ENCODE results near the gene PDCD11.

The PDCD11 gene

DNA sequence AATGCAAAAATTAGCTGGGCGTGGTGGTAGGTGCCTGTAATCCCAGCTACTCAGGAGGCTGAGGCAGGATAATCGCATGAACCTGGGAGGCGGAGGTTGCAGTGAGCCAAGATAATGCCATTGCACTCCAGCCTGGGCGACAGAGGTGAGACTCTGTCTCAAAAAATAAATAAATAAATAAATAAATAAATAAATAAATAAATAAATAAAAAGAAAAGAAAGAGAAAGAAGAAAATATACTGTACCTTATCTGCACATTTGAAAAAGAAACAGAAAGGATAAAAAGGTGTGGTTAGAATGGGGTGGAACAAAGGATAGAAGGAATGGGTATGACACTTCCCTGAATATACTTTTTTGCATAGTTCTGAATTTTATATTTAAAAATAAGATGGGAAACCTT is 36.9 kb upstream of the PDCD11 start (continued):
- TF ChIP-seq ZNF292 (tag by site-specific recombination; IDR thresholded peaks at IDR 0.05; ENCODE audit: borderline replicate concordance, low read depth) (peak; percentile 96; the same call in 1 of the 2 replicates), ZNF529 (tag by site-specific recombination; IDR thresholded peaks at IDR 0.05; ENCODE audit: insufficient replicate concordance) (peak; percentile 85), GLI2 (tag by site-specific recombination; IDR thresholded peaks at IDR 0.05; ENCODE audit: borderline replicate concordance, low read depth) (peak; percentile 39; the same call in 1 of the 2 replicates), ZNF560 (tag by site-specific recombination; IDR thresholded peaks at IDR 0.05; ENCODE audit: borderline replicate concordance) (peak; percentile 82), ZBTB8A (tag by site-specific recombination; IDR thresholded peaks at IDR 0.05) (peak; percentile 86), ZNF18 (tag by site-specific recombination; IDR thresholded peaks at IDR 0.05) (peak; percentile 56; the same call in 1 of the 2 replicates), ZNF555 (tag by site-specific recombination; conservative IDR thresholded peaks at IDR 0.05) (peak; percentile 97), ZNF501 (tag by site-specific recombination; IDR thresholded peaks at IDR 0.05) (0 out of 2 replicates have a peak, but pooled peaks have one; percentile 54), ZNF140 (tag by site-specific recombination; IDR thresholded peaks at IDR 0.05) (peak; percentile 97), ZNF664 (tag by site-specific recombination; IDR thresholded peaks at IDR 0.05) (peak; percentile 84), ZNF777 (tag by site-specific recombination; IDR thresholded peaks at IDR 0.05; ENCODE audit: borderline replicate concordance) (0 out of 2 replicates have a peak, but pooled peaks have one; percentile 14), ZNF404 (tag by site-specific recombination; IDR thresholded peaks at IDR 0.05) (peak; percentile 74; the same call in 1 of the 2 replicates), OVOL3 (tag by site-specific recombination; IDR thresholded peaks at IDR 0.05) (peak; percentile 69; the same call in 1 of the 2 replicates), ZNF580 (tag by site-specific recombination; IDR thresholded peaks at IDR 0.05) (peak; percentile 70), ZNF629 (tag by site-specific recombination; IDR thresholded peaks at IDR 0.05) (peak; percentile 66), ZBTB1 (tag by site-specific recombination; IDR thresholded peaks at IDR 0.05) (peak; percentile 88; the same call in 1 of the 2 replicates), ZNF223 (tag by site-specific recombination; IDR thresholded peaks at IDR 0.05) (peak; percentile 75; the same call in 1 of the 2 replicates), ZNF16 (tag by site-specific recombination; IDR thresholded peaks at IDR 0.05; ENCODE audit: low read depth) (0 out of 2 replicates have a peak, but pooled peaks have one; percentile 16), SP3 (tag by site-specific recombination; IDR thresholded peaks at IDR 0.05) (peak; percentile 47), ZNF558 (tag by site-specific recombination; IDR thresholded peaks at IDR 0.05) (peak; percentile 88), ZNF791 (tag by site-specific recombination; IDR thresholded peaks at IDR 0.05) (peak; percentile 73; the same call in 1 of the 2 replicates), ZNF354C (tag by site-specific recombination; IDR thresholded peaks at IDR 0.05; ENCODE audit: borderline replicate concordance, low read depth) (peak; percentile 90; the same call in 1 of the 2 replicates), ZNF266 (tag by site-specific recombination; IDR thresholded peaks at IDR 0.05; ENCODE audit: low read depth) (peak; percentile 97), ZNF510 (tag by site-specific recombination; IDR thresholded peaks at IDR 0.05; ENCODE audit: insufficient replicate concordance) (peak; percentile 96), ZXDB (tag by site-specific recombination; IDR thresholded peaks at IDR 0.05) (peak; percentile 80), ZNF341 (tag by site-specific recombination; IDR thresholded peaks at IDR 0.05; ENCODE audit: low read depth) (peak; percentile 40; the same call in 1 of the 2 replicates), BCL11A (tag by site-specific recombination; IDR thresholded peaks at IDR 0.05; ENCODE audit: low read depth) (0 out of 2 replicates have a peak, but pooled peaks have one; percentile 27), AEBP2 (tag by site-specific recombination; IDR thresholded peaks at IDR 0.05; ENCODE audit: borderline replicate concordance) (peak; percentile 75; the same call in 1 of the 2 replicates), ZNF394 (tag by site-specific recombination; IDR thresholded peaks at IDR 0.05; ENCODE audit: borderline replicate concordance) (peak; percentile 96), ZNF514 (tag by site-specific recombination; IDR thresholded peaks at IDR 0.05) (peak; percentile 55; the same call in 1 of the 2 replicates)
- TF ChIP-seq, protein P1, sequence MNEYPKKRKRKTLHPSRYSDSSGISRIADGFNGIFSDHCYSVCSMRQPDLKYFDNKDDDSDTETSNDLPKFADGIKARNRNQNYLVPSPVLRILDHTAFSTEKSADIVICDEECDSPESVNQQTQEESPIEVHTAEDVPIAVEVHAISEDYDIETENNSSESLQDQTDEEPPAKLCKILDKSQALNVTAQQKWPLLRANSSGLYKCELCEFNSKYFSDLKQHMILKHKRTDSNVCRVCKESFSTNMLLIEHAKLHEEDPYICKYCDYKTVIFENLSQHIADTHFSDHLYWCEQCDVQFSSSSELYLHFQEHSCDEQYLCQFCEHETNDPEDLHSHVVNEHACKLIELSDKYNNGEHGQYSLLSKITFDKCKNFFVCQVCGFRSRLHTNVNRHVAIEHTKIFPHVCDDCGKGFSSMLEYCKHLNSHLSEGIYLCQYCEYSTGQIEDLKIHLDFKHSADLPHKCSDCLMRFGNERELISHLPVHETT (tag by site-specific recombination; IDR thresholded peaks at IDR 0.05) = peak; percentile 78
- TF ChIP-seq, protein P2, sequence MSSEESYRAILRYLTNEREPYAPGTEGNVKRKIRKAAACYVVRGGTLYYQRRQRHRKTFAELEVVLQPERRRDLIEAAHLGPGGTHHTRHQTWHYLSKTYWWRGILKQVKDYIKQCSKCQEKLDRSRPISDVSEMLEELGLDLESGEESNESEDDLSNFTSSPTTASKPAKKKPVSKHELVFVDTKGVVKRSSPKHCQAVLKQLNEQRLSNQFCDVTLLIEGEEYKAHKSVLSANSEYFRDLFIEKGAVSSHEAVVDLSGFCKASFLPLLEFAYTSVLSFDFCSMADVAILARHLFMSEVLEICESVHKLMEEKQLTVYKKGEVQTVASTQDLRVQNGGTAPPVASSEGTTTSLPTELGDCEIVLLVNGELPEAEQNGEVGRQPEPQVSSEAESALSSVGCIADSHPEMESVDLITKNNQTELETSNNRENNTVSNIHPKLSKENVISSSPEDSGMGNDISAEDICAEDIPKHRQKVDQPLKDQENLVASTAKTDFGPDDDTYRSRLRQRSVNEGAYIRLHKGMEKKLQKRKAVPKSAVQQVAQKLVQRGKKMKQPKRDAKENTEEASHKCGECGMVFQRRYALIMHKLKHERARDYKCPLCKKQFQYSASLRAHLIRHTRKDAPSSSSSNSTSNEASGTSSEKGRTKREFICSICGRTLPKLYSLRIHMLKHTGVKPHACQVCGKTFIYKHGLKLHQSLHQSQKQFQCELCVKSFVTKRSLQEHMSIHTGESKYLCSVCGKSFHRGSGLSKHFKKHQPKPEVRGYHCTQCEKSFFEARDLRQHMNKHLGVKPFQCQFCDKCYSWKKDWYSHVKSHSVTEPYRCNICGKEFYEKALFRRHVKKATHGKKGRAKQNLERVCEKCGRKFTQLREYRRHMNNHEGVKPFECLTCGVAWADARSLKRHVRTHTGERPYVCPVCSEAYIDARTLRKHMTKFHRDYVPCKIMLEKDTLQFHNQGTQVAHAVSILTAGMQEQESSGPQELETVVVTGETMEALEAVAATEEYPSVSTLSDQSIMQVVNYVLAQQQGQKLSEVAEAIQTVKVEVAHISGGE (tag by site-specific recombination; conservative IDR thresholded peaks at IDR 0.05; ENCODE audit: low read depth) = peak; percentile 90
